ENCODE data around the gene CREB3L4. TPM values are rescaled to one million over a fixed set of nuclear protein-coding genes. Genes with fewer than 3 reads are reported as not detected.
A peak's percentile ranks its signal among the peaks of the same experiment; 100 is the strongest.

CREB3L4 gene
- total RNA-seq, 2 donors from 2014 or later = 15.6 to 23.9 TPM

- peaks cover 27% of the 10 kb centered on the region for H3K36me3 Mint-ChIP-seq (ENCODE audit: low read depth)
- DNase-seq = peak; percentile 72
- H3K9me3 Mint-ChIP-seq = no peaks in the 10 kb centered on the region
- peaks cover 36% of the 10 kb centered on the region for H3K4me1 Mint-ChIP-seq
- Histone ChIP-seq H3K4me1 (ENCODE audit: control insufficient read depth, insufficient read depth, low read length) (no peaks in the 10 kb centered on the region), H3K36me3 (ENCODE audit: control insufficient read depth, insufficient read depth, low read length) (peaks cover 19% of the 10 kb centered on the region), H3K4me3 (ENCODE audit: low read length) (peak overlapping the region; percentile 99), H3K27me3 (ENCODE audit: control insufficient read depth, insufficient read depth, low read length, poor library complexity, severe bottlenecking) (no peaks in the 10 kb centered on the region), H3K9ac (ENCODE audit: extremely low read depth, low read length, poor library complexity, severe bottlenecking) (peak overlapping the region; percentile 99), H3K27ac (ENCODE audit: low read depth, low read length) (peak overlapping the region; percentile 96), H3K9me3 (ENCODE audit: control insufficient read depth, low read length) (no peaks in the 10 kb centered on the region)
- 16% methylated on average over 6 to 16 of the region's 16 CpGs for WGBS, 2 experiments (ENCODE audit: insufficient coverage in 1 of 2, insufficient read length in 1 of 2)
- TF ChIP-seq CTCF (conservative IDR thresholded peaks at IDR 0.05) = no peak
- peak overlapping the region; percentile 89 for H3K4me3 Mint-ChIP-seq
- H3K27ac Mint-ChIP-seq = peak overlapping the region; percentile 99
- no peaks in the 10 kb centered on the region for H3K27me3 Mint-ChIP-seq (ENCODE audit: insufficient read depth)
Observed at GRCh38 chr1:153962088-153963029, 5.3 kb upstream of the CREB3L4 start.

DNA sequence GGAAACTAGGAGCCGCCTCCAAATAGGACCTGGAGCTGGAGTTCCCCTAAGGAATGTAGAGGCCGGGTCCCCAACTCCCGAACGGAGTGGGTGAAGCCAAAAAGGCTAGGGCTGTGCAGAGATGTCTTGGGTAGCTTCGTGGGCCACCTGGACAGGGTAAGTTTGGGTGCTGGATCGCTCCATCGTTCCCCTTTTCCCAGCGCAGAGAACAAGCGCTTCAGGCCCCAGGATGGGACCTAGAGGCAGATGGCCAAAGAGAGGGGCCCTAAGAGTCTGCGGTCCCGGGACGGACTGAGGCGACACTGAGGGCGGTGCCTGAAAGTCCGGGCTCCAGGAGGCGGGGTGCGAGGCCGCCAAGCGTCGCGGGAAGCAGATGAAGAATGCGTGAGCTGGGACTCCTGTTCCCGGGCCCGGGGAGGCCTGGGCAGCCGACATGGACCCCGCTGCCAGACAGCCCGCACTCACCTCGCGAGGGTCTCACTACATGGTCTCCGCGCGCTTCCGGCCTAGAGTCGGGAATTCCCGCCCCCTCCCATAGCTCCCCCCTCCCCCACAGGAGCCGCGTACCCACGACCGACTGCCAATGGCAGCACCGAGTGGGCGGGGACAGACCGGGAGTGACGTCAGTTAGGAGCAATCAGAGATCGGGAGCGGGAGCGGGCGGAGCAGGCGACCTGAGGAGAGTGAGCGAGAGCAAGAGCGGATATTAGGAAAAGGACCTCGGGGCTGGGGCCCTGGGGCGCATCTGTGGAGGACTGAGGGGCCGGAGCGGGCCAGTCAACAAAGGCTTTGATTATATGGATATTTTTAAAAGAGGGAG lies 4.5 kb upstream of the CREB3L4 start, which contains the start of gene SLC39A1:
Gene SLC39A1, minus strand, starts transcription at position 508 of the 820 bp plus-strand sequence. CDS start 822 bp downstream, outside the sequence.
- no peak for TF ChIP-seq CTCF (conservative IDR thresholded peaks at IDR 0.05)
- H3K9me3 ChIP-seq (ENCODE audit: control insufficient read depth, low read length) = no peaks in the 10 kb centered on the region
- no peaks in the 10 kb centered on the region for H3K4me1 ChIP-seq (ENCODE audit: control insufficient read depth, insufficient read depth, low read length)
- H3K9ac ChIP-seq (ENCODE audit: extremely low read depth, low read length, poor library complexity, severe bottlenecking) = peak within 1 kb of the TSS; percentile 99
- Mint-ChIP-seq H3K4me3 (peak within 1 kb of the TSS; percentile 89), H3K9me3 (no peaks in the 10 kb centered on the region), H3K27ac (peak within 1 kb of the TSS; percentile 99), H3K36me3 (ENCODE audit: low read depth) (peaks cover 27% of the 10 kb centered on the region), H3K27me3 (ENCODE audit: insufficient read depth) (no peaks in the 10 kb centered on the region), H3K4me1 (peaks cover 39% of the 10 kb centered on the region)
- WGBS, 2 experiments (ENCODE audit: insufficient coverage in 1 of 2, insufficient read length in 1 of 2) = 0% methylated on average over 29 to 54 of the region's 54 CpGs
- peak; percentile 100 for DNase-seq
- H3K36me3 ChIP-seq (ENCODE audit: control insufficient read depth, insufficient read depth, low read length) = peaks cover 19% of the 10 kb centered on the region
- peak within 1 kb of the TSS; percentile 96 for H3K27ac ChIP-seq (ENCODE audit: low read depth, low read length)
- H3K27me3 ChIP-seq (ENCODE audit: control insufficient read depth, insufficient read depth, low read length, poor library complexity, severe bottlenecking) = no peaks in the 10 kb centered on the region
- H3K4me3 ChIP-seq (ENCODE audit: low read length) = peak within 1 kb of the TSS; percentile 99

DNA sequence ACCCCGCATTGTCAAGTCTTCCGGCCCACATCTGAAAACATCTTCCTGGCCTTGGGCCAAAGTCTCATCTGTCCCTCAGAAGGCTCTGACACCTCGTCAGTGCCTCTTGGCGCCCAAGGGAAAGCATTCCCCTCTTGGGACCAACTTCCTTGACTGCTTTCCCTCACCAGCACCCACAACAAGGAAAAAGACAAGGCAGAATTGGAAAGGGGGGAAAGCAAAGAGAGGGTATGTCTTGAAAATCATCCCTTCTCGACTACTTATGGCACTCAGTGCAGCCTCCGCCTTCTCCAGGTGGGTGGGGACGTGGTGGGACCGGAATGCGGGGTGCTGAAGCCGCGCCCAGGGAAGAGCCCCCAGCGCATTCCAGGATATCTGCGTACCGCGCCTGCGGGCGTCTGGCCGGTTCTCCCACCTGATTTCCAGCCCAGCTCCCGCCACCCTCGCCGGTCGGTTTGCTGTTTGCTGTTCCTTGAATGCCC lies 3.8 kb upstream of the CREB3L4 start:
- Histone ChIP-seq H3K27me3 (ENCODE audit: control insufficient read depth, insufficient read depth, low read length, poor library complexity, severe bottlenecking) (no peaks in the 10 kb centered on the region), H3K36me3 (ENCODE audit: control insufficient read depth, insufficient read depth, low read length) (peaks cover 19% of the 10 kb centered on the region), H3K4me1 (ENCODE audit: control insufficient read depth, insufficient read depth, low read length) (no peaks in the 10 kb centered on the region), H3K27ac (ENCODE audit: low read depth, low read length) (peak overlapping the region; percentile 96), H3K9ac (ENCODE audit: extremely low read depth, low read length, poor library complexity, severe bottlenecking) (peak overlapping the region; percentile 99), H3K4me3 (ENCODE audit: low read length) (peak overlapping the region; percentile 99), H3K9me3 (ENCODE audit: control insufficient read depth, low read length) (no peaks in the 10 kb centered on the region)
- H3K9me3 Mint-ChIP-seq = no peaks in the 10 kb centered on the region
- peak overlapping the region; percentile 99 for H3K27ac Mint-ChIP-seq
- DNase-seq = peak; percentile 91
- TF ChIP-seq CTCF (conservative IDR thresholded peaks at IDR 0.05) = no peak
- peaks cover 40% of the 10 kb centered on the region for H3K4me1 Mint-ChIP-seq
- peak overlapping the region; percentile 89 for H3K4me3 Mint-ChIP-seq
- H3K36me3 Mint-ChIP-seq (ENCODE audit: low read depth) = peaks cover 27% of the 10 kb centered on the region
- no peaks in the 10 kb centered on the region for H3K27me3 Mint-ChIP-seq (ENCODE audit: insufficient read depth)
- WGBS, 2 experiments (ENCODE audit: insufficient coverage in 1 of 2, insufficient read length in 1 of 2) = 0% methylated on average over 6 to 22 of the region's 22 CpGs
